ENCODE measurements around the gene SEC31B.

- TF ChIP-seq POLR2A (IDR thresholded peaks at IDR 0.05): no peak
- TF ChIP-seq CTCF (IDR thresholded peaks at IDR 0.05): no peak
Observed at GRCh38 chr10:100501423-100501822, 18.2 kb downstream of the SEC31B start.

All from right lobe of liver (tissue), 4 donors.